Liver (tissue), 3 donors: Measurements from ENCODE around the gene PVALEF.

Experiments used
- FOXA1 ChIP-seq: IDR thresholded peaks from 2 replicates; pipeline ENCODE4 v1.6.1; 2016; ENCODE audit warnings: antibody characterized with exemption
- GABPA ChIP-seq, 2 donors: IDR thresholded peaks in 1 of 2; conservative IDR thresholded peaks in 1 of 2; 2 replicates each; pipeline ENCODE4 v1.6.1; 2016; ENCODE audit warnings: antibody characterized with exemption in 2 of 2, mild to moderate bottlenecking in 1 of 2, moderate library complexity in 1 of 2
- HNF4G ChIP-seq: IDR thresholded peaks from 2 replicates; pipeline ENCODE4 v1.6.1; 2016; ENCODE audit warnings: antibody characterized with exemption
- JUND ChIP-seq, 2 donors: IDR thresholded peaks; 2 replicates each; pipeline ENCODE4 v1.6.1; 2016; ENCODE audit warnings: antibody characterized with exemption in 2 of 2
- TAF1 ChIP-seq: conservative IDR thresholded peaks from 2 replicates; pipeline ENCODE4 v1.6.1; 2016; ENCODE audit warnings: antibody characterized with exemption, mild to moderate bottlenecking
- YY1 ChIP-seq: IDR thresholded peaks from 2 replicates; pipeline ENCODE4 v1.6.1; 2016; ENCODE audit warnings: antibody characterized with exemption, mild to moderate bottlenecking
- TF ChIP-seq, protein P1 (sequence below): IDR thresholded peaks from 2 replicates; pipeline ENCODE4 v1.6.1; 2016; ENCODE audit warnings: antibody characterized with exemption, mild to moderate bottlenecking
- TF ChIP-seq, protein P2 (sequence below): fragments of 150-350 bp; IDR thresholded peaks from 2 replicates; pipeline ENCODE4 v1.5.1; 2017; ENCODE audit warnings: improper control_type of control experiment, low read depth, low read length; ENCODE audit not compliant: missing input control
- TF ChIP-seq, protein P3 (sequence below): IDR thresholded peaks from 2 replicates; pipeline ENCODE4 v1.6.1; 2016; ENCODE audit warnings: antibody characterized with exemption
- donor health status: healthy.
- donor health status: healthy.

DNA sequence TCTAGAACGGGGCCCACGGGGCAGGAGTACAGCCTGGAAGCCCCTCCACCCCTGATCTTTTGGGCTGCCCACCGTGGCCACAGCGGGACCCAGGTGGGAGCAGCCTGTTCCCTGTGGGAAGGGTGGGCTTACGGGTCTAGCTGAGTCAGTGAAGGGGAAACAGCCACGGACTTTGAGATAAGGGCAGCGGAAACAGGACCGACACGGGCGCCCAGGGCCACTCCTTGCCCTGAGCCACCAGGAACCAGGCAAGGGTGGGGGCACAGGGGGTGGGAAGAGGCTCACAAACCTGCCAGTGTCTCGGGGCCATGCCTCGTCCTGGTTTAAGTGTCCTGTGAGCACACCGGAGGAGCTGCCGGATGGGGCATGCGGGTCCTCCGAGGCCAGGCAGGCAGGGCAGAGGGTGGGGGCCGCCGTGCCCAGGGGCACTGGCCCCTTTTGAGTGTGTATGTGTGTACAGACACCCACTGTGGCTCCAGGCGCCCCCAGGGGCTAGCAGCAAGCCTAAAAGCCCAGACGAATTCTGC lies 47.6 kb upstream of the PVALEF start:
- TF ChIP-seq, protein P1, sequence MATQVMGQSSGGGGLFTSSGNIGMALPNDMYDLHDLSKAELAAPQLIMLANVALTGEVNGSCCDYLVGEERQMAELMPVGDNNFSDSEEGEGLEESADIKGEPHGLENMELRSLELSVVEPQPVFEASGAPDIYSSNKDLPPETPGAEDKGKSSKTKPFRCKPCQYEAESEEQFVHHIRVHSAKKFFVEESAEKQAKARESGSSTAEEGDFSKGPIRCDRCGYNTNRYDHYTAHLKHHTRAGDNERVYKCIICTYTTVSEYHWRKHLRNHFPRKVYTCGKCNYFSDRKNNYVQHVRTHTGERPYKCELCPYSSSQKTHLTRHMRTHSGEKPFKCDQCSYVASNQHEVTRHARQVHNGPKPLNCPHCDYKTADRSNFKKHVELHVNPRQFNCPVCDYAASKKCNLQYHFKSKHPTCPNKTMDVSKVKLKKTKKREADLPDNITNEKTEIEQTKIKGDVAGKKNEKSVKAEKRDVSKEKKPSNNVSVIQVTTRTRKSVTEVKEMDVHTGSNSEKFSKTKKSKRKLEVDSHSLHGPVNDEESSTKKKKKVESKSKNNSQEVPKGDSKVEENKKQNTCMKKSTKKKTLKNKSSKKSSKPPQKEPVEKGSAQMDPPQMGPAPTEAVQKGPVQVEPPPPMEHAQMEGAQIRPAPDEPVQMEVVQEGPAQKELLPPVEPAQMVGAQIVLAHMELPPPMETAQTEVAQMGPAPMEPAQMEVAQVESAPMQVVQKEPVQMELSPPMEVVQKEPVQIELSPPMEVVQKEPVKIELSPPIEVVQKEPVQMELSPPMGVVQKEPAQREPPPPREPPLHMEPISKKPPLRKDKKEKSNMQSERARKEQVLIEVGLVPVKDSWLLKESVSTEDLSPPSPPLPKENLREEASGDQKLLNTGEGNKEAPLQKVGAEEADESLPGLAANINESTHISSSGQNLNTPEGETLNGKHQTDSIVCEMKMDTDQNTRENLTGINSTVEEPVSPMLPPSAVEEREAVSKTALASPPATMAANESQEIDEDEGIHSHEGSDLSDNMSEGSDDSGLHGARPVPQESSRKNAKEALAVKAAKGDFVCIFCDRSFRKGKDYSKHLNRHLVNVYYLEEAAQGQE = no peak
- TF ChIP-seq, protein P2, sequence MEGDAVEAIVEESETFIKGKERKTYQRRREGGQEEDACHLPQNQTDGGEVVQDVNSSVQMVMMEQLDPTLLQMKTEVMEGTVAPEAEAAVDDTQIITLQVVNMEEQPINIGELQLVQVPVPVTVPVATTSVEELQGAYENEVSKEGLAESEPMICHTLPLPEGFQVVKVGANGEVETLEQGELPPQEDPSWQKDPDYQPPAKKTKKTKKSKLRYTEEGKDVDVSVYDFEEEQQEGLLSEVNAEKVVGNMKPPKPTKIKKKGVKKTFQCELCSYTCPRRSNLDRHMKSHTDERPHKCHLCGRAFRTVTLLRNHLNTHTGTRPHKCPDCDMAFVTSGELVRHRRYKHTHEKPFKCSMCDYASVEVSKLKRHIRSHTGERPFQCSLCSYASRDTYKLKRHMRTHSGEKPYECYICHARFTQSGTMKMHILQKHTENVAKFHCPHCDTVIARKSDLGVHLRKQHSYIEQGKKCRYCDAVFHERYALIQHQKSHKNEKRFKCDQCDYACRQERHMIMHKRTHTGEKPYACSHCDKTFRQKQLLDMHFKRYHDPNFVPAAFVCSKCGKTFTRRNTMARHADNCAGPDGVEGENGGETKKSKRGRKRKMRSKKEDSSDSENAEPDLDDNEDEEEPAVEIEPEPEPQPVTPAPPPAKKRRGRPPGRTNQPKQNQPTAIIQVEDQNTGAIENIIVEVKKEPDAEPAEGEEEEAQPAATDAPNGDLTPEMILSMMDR = no peak
- TF ChIP-seq YY1 = no peak
- TF ChIP-seq, protein P3, sequence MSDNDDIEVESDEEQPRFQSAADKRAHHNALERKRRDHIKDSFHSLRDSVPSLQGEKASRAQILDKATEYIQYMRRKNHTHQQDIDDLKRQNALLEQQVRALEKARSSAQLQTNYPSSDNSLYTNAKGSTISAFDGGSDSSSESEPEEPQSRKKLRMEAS = no peak
- no peak for TF ChIP-seq JUND (IDR thresholded peaks at IDR 0.05)
- TF ChIP-seq FOXA1 = no peak
- no peak for TF ChIP-seq GABPA (IDR thresholded peaks at IDR 0.05 in 1 of 2, conservative IDR thresholded peaks at IDR 0.05 in 1 of 2)
- TF ChIP-seq TAF1 = no peak
- no peak for TF ChIP-seq HNF4G
